K562 (cell line): ENCODE data around the gene PINK1. TPM values are rescaled to one million over a fixed set of nuclear protein-coding genes. Genes with fewer than 3 reads are reported as not detected.

Experiments
- ATAC-seq: fragments of 200-7000 bp; cut with Tn5 transposase; 3 replicates; pipeline ENCODE4 v1.9.1; 2020; ENCODE audit warnings: moderate library complexity
- BruUV-seq: library from RNA; stranded (reverse); fragments of 400-500 nt; replicated peaks from 2 replicates; lab custom pipeline; 2021; lab: Mats Ljungman, UMichigan
- CTCF ChIA-PET: fragments of 300-600 bp; formaldehyde crosslinking; extraction: SDS; loops from one replicate; lab custom pipeline; 2021; ENCODE audit warnings: low intra/inter-chr PET ratio; lab: Yijun Ruan, JAX
- POLR2A ChIA-PET: fragments of 300-600, 350-650 bp; sonication (Branson Sonifier 250); formaldehyde crosslinking; extraction: SDS; loops from one replicate; lab custom pipeline; 2021; ENCODE audit warnings: antibody characterized with exemption, inconsistent platforms; lab: Yijun Ruan, JAX
- DNase-seq, 4 experiments: peaks; one replicate each; pipeline versions ENCODE4 v3.0.0 to v3.0.0-alpha.2; 2011 to 2018; ENCODE audit warnings: low spot score in 3 of 4, mixed read lengths in 3 of 4; ENCODE audit errors: extremely low read depth in 1 of 4
- FAIRE-seq: peaks from 2 replicates; lab custom pipeline; 2011; peaks lifted over from hg19 to GRCh38; lab: Jason Lieb, UNC
- H2AFZ ChIP-seq: 2 replicates; pipeline ENCODE4 v1.6.0; 2011; ENCODE audit warnings: low read depth, low read length, control low read depth, inconsistent platforms
- H3K27ac ChIP-seq: fragments of 200-600 bp; 3 replicates; pipeline ENCODE4 v1.8.0; 2011; ENCODE audit warnings: low read depth, mild to moderate bottlenecking, control low read depth, inconsistent platforms, low read length, moderate library complexity, mixed read lengths; ENCODE audit errors: extremely low read depth
- H3K27me3 ChIP-seq, 2 experiments: fragments of 300-600 bp in 1 of 2; 2 replicates in 1 of 2; 3 replicates in 1 of 2; pipeline versions ENCODE4 v1.6.0 to v1.8.0; 2011; ENCODE audit warnings: inconsistent platforms in 2 of 2, low read length in 2 of 2, mild to moderate bottlenecking in 1 of 2, mixed read lengths in 1 of 2, moderate library complexity in 1 of 2; ENCODE audit not compliant: control insufficient read depth in 2 of 2, insufficient read depth in 2 of 2
- H3K36me3 ChIP-seq: fragments of 300-600 bp; 3 replicates; pipeline ENCODE4 v1.8.0; 2011; ENCODE audit warnings: mild to moderate bottlenecking, low read length, inconsistent platforms; ENCODE audit not compliant: control insufficient read depth, insufficient read depth
- H3K4me1 ChIP-seq, 2 experiments: fragments of 200-600 bp in 1 of 2; replicated peaks in 1 of 2; 2 replicates in 1 of 2; 3 replicates in 1 of 2; pipeline versions ENCODE4 v1.5.1 to v1.8.0; 2011; ENCODE audit warnings: inconsistent platforms in 2 of 2, low read length in 2 of 2, mild to moderate bottlenecking in 1 of 2, mixed read lengths in 1 of 2, moderate library complexity in 1 of 2; ENCODE audit not compliant: control insufficient read depth in 2 of 2, insufficient read depth in 2 of 2
- H3K4me2 ChIP-seq: 2 replicates; pipeline ENCODE4 v1.6.1; 2011; ENCODE audit warnings: low read length, control low read depth, inconsistent platforms, mixed read lengths; ENCODE audit not compliant: insufficient read depth
- H3K4me3 ChIP-seq: fragments of 200-600 bp; sonication (generic), shearing (Covaris generic); 2 replicates; pipeline ENCODE4 v1.5.1; 2016; ENCODE audit warnings: control low read depth, inconsistent platforms
- H3K79me2 ChIP-seq: fragments of 200-600 bp; 3 replicates; pipeline ENCODE4 v1.8.0; 2011; ENCODE audit warnings: low read length, inconsistent platforms; ENCODE audit not compliant: control insufficient read depth, insufficient read depth
- H3K9ac ChIP-seq, 2 experiments: 2 replicates each; pipeline versions ENCODE4 v1.6.0 to v1.6.1; 2011; ENCODE audit warnings: low read depth in 2 of 2, low read length in 2 of 2, control low read depth in 1 of 2, inconsistent platforms in 1 of 2, mild to moderate bottlenecking in 1 of 2, mixed read lengths in 1 of 2; ENCODE audit not compliant: insufficient read depth in 1 of 2
- H3K9me1 ChIP-seq: one replicate; pipeline ENCODE4 v1.6.0; 2011; ENCODE audit warnings: inconsistent platforms, mild to moderate bottlenecking, low read length, moderate library complexity; ENCODE audit not compliant: control insufficient read depth, insufficient read depth
- H3K9me3 ChIP-seq: replicated peaks from 2 replicates; pipeline ENCODE4 v1.5.1; 2011; ENCODE audit warnings: low read depth, low read length, inconsistent platforms; ENCODE audit not compliant: control insufficient read depth, insufficient read depth
- H4K20me1 ChIP-seq: replicated peaks from 2 replicates; pipeline ENCODE4 v1.6.1; 2011; ENCODE audit warnings: low read length, inconsistent platforms, mixed read lengths; ENCODE audit not compliant: control insufficient read depth, insufficient read depth
- ADNP ChIP-seq: fragments of 200-800 bp; sonication (Bioruptor generic); IDR thresholded peaks from 2 replicates; pipeline ENCODE4 v1.6.1; 2016; ENCODE audit warnings: missing genetic modification characterization, missing compliant biosample characterization
- ARNT ChIP-seq, 2 experiments: fragments of 450-650 bp; IDR thresholded peaks; 2 replicates each; pipeline ENCODE4 v1.6.1; 2016; ENCODE audit warnings: mild to moderate bottlenecking in 1 of 2
- BCOR ChIP-seq: fragments of 450-650 bp; IDR thresholded peaks from 2 replicates; pipeline ENCODE4 v1.6.1; 2016
- CBFB ChIP-seq: sonication (generic); formaldehyde crosslinking; IDR thresholded peaks from 2 replicates; pipeline ENCODE4 v1.4.0; 2020; ENCODE audit warnings: mild to moderate bottlenecking, missing genetic modification reagents
- CBX1 ChIP-seq: sonication (generic); IDR thresholded peaks from 2 replicates; pipeline ENCODE4 v1.6.1; 2016; ENCODE audit warnings: antibody characterized with exemption, low read depth, mild to moderate bottlenecking
- HDAC2 ChIP-seq: fragments of 450-650 bp; IDR thresholded peaks from 2 replicates; pipeline ENCODE4 v1.6.1; 2016; ENCODE audit warnings: mild to moderate bottlenecking
- HNRNPLL ChIP-seq: fragments of 200-400 bp; formaldehyde crosslinking; IDR thresholded peaks from 2 replicates; pipeline ENCODE4 v1.6.1; 2017; ENCODE audit warnings: low read length, low read depth, mild to moderate bottlenecking; ENCODE audit not compliant: poor library complexity, severe bottlenecking
- KLF16 ChIP-seq: IDR thresholded peaks from 2 replicates; pipeline ENCODE4 v1.6.1; 2016; ENCODE audit warnings: antibody characterized with exemption
- MAZ ChIP-seq, 2 experiments: fragments of 450-650 bp in 1 of 2; sonication (generic) in 1 of 2; formaldehyde crosslinking; IDR thresholded peaks in 1 of 2; conservative IDR thresholded peaks in 1 of 2; 2 replicates each; pipeline versions ENCODE4 v1.4.0 to v1.5.0; 2020; ENCODE audit warnings: mild to moderate bottlenecking in 1 of 2, missing genetic modification reagents in 1 of 2
- NRF1 ChIP-seq, 2 experiments: fragments of 450-650 bp; IDR thresholded peaks in 1 of 2; conservative IDR thresholded peaks in 1 of 2; 2 replicates each; pipeline ENCODE4 v1.6.1; 2014; ENCODE audit warnings: mild to moderate bottlenecking in 2 of 2
- PHB ChIP-seq: fragments of 250-450 bp; sonication (Bioruptor Pico); IDR thresholded peaks from 2 replicates; pipeline ENCODE4 v1.5.0; 2021
- RB1 ChIP-seq: fragments of 450-650 bp; IDR thresholded peaks from 2 replicates; pipeline ENCODE4 v1.6.1; 2017; ENCODE audit warnings: low read depth, mild to moderate bottlenecking
- SNRNP70 ChIP-seq: fragments of 200-400 bp; formaldehyde crosslinking; optimal IDR thresholded peaks from 2 replicates; pipeline ENCODE3; 2017; ENCODE audit warnings: low read depth, low read length
- SRSF1 ChIP-seq: fragments of 200-400 bp; formaldehyde crosslinking; IDR thresholded peaks from 2 replicates; pipeline ENCODE4 v1.6.1; 2017; ENCODE audit warnings: mild to moderate bottlenecking, low read depth, low read length, moderate library complexity
- ZKSCAN1 ChIP-seq: fragments of 150-350 bp; IDR thresholded peaks from 2 replicates; pipeline ENCODE4 v1.6.1; 2016; ENCODE audit warnings: low read depth, low read length
- ZNF143 ChIP-seq: sonication (generic); formaldehyde crosslinking; IDR thresholded peaks from 2 replicates; pipeline ENCODE4 v1.9.0; 2022; ENCODE audit warnings: mild to moderate bottlenecking, missing genetic modification reagents
- ZNF165 ChIP-seq: fragments of 250-450 bp; sonication (Bioruptor Pico); IDR thresholded peaks from 2 replicates; pipeline ENCODE4 v1.4.0; 2020; ENCODE audit warnings: borderline replicate concordance
- ZNF695 ChIP-seq: fragments of 450-650 bp; formaldehyde crosslinking; IDR thresholded peaks from 2 replicates; pipeline ENCODE4 v1.4.0; 2020; ENCODE audit warnings: mild to moderate bottlenecking, moderate library complexity
- WGBS: fragments of 100-300 bp; shearing (Covaris generic); methylation state at CpG from one replicate; pipeline ENCODE4 v1.1.6; 2016; ENCODE audit warnings: low coverage, mixed read lengths; ENCODE audit not compliant: insufficient coverage; ENCODE audit errors: missing lambda C conversion rate; 5-methylcytosine and 5-hydroxymethylcytosine counted together
- in situ Hi-C: fragments of 300-500 bp; cut with MboI; formaldehyde crosslinking; loops from 4 replicates; pipeline ENCODE4 v1.15.0; 2018; ENCODE audit warnings: inconsistent platforms, mixed read lengths
- intact Hi-C: fragments of 100-400 bp; cut with micrococcal nuclease; formaldehyde crosslinking; loops from 2 replicates; pipeline ENCODE4 v1.14.2; 2022
- polyA plus RNA-seq, 8 experiments: library from polyadenylated mRNA; depleted of rRNA in 4 of 8; stranded (reverse) in 5 of 8; unstranded in 3 of 8; fragments of >200 nt; fragmentation: Nextera tagmentation in 2 of 8; fragmentation: Illumina TruSeq in 1 of 8; extraction: Ambion mirVana in 2 of 8; extraction: Trizol in 1 of 8; gene quantifications; 2 replicates each; pipeline versions ENCODE4 v1.2.1 to v1.2.3, GENCODE V29; 2011 to 2014; ENCODE audit warnings: inconsistent platforms in 1 of 8, missing spikeins in 1 of 8
- total RNA-seq, 7 experiments: library from RNA; depleted of rRNA in 6 of 7; stranded (reverse); fragments of >200 nt in 6 of 7; fragmentation: Illumina TruSeq in 2 of 7; extraction: Trizol in 2 of 7; gene quantifications; 2 replicates each; pipeline versions ENCODE4 v1.2.1 to v1.2.3, GENCODE V29; 2011 to 2021; ENCODE audit warnings: low replicate concordance in 1 of 7
- TF ChIP-seq, protein P1 (sequence below): fragments of 250-450 bp; sonication (Bioruptor Pico); IDR thresholded peaks from 2 replicates; pipeline ENCODE4 v1.8.0; 2022; ENCODE audit warnings: inconsistent platforms, mild to moderate bottlenecking, moderate library complexity, borderline replicate concordance
- TF ChIP-seq, protein P2 (sequence below): sonication (generic); formaldehyde crosslinking; IDR thresholded peaks from 2 replicates; pipeline ENCODE4 v1.8.1; 2023; ENCODE audit warnings: mild to moderate bottlenecking, missing genetic modification reagents
- TF ChIP-seq, protein P3 (sequence below): sonication (generic); formaldehyde crosslinking; IDR thresholded peaks from 2 replicates; pipeline ENCODE4 v1.8.0; 2023; ENCODE audit warnings: mild to moderate bottlenecking, missing genetic modification reagents

PINK1 gene
- total and polyA plus RNA-seq, 9 of the 15 experiments (the other 6 are each of a cell fraction or from before 2014, with no cell fraction given), result 1.5 to 11.3 (median 6.8) TPM

DNA sequence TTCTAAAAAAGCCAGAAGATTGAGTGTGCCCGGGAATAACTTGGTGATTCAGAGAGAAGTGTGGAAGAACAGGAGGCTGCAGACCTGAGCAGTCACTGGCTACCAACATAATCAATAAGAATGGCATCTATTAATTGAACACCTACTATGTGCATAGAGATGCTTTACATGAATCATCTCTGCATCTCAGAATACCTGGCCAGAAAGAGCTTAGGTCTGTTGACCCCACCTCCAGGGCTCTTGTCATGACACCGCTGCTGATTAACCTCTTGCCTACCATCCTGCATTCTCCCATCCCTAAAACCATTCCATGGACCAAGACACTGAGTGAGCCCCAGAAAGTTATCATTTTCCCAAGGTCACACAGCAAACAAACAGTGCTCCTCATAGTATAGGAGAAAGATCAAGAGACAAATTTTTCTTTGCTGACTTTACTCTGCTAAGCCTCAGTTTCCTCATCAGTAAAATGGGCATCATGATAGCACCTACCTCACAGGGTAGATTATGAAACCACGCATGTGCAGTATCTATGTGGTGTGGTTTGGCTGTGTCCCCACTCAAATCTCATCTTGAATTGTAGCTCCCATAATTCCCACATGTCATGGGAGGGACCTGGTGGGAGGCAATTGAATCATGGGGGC lies 16.3 kb upstream of the PINK1 start:
- POLR2A ChIA-PET, result interaction anchor here (1.2 to 1.3 kb wide), 2 partner anchors 15 to 21 kb away, joined by 3 to 4 read pairs; no protein-coding TSS in a partner anchor
- H3K27me3 ChIP-seq, result peaks cover 2 to 19% of the 10 kb centered on the region in 2 experiments; a peak in 3 of 5 replicates
- in situ Hi-C loops (no loop called here), intact Hi-C loops (no loop called here)
- H3K79me2 ChIP-seq, result no peaks in the 10 kb centered on the region
- H3K4me1 ChIP-seq, result peaks cover 2 to 6% of the 10 kb centered on the region in 2 experiments; a peak in 2 of 5 replicates
- no peaks in the 10 kb centered on the region for H3K36me3 ChIP-seq
- no peak overlapping the region for H3K4me3 ChIP-seq
- 19% methylated on average over 3 of the region's 3 CpGs for WGBS
- FAIRE-seq, result no peak
- H4K20me1 ChIP-seq, result no peaks in the 10 kb centered on the region
- BruUV-seq, result no TSS peak
- no peak for ATAC-seq
- H3K9me1 ChIP-seq, result no peaks in the 10 kb centered on the region
- CTCF ChIA-PET, result no interaction called here
- no peak overlapping the region for H2AFZ ChIP-seq
- H3K4me2 ChIP-seq, result no peak overlapping the region
- H3K9ac ChIP-seq, result no peak overlapping the region
- no peak overlapping the region for H3K27ac ChIP-seq
- no peaks in the 10 kb centered on the region for H3K9me3 ChIP-seq
- no peak for DNase-seq
- TF ChIP-seq HDAC2, result peak; percentile 90
- TF ChIP-seq SNRNP70, result no peak
- no peak for TF ChIP-seq ZNF143 (CRISPR knock-in tag)
- TF ChIP-seq HNRNPLL, result no peak
- TF ChIP-seq, protein P1, sequence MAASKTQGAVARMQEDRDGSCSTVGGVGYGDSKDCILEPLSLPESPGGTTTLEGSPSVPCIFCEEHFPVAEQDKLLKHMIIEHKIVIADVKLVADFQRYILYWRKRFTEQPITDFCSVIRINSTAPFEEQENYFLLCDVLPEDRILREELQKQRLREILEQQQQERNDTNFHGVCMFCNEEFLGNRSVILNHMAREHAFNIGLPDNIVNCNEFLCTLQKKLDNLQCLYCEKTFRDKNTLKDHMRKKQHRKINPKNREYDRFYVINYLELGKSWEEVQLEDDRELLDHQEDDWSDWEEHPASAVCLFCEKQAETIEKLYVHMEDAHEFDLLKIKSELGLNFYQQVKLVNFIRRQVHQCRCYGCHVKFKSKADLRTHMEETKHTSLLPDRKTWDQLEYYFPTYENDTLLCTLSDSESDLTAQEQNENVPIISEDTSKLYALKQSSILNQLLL (CRISPR knock-in tag), result no peak
- TF ChIP-seq, protein P2, sequence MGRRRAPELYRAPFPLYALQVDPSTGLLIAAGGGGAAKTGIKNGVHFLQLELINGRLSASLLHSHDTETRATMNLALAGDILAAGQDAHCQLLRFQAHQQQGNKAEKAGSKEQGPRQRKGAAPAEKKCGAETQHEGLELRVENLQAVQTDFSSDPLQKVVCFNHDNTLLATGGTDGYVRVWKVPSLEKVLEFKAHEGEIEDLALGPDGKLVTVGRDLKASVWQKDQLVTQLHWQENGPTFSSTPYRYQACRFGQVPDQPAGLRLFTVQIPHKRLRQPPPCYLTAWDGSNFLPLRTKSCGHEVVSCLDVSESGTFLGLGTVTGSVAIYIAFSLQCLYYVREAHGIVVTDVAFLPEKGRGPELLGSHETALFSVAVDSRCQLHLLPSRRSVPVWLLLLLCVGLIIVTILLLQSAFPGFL (CRISPR knock-in tag), result no peak
- TF ChIP-seq RB1, result no peak
- no peak for TF ChIP-seq KLF16
- TF ChIP-seq, protein P3, sequence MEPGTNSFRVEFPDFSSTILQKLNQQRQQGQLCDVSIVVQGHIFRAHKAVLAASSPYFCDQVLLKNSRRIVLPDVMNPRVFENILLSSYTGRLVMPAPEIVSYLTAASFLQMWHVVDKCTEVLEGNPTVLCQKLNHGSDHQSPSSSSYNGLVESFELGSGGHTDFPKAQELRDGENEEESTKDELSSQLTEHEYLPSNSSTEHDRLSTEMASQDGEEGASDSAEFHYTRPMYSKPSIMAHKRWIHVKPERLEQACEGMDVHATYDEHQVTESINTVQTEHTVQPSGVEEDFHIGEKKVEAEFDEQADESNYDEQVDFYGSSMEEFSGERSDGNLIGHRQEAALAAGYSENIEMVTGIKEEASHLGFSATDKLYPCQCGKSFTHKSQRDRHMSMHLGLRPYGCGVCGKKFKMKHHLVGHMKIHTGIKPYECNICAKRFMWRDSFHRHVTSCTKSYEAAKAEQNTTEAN (CRISPR knock-in tag), result no peak
- TF ChIP-seq BCOR, result peak; percentile 98
- peak; percentile 50; the same call in 1 of the 2 replicates for TF ChIP-seq ZKSCAN1
- TF ChIP-seq CBX1, result peak; percentile 75; the same call in 1 of the 2 replicates
- no peak for TF ChIP-seq CBFB (CRISPR knock-in tag)
- no peak for TF ChIP-seq ZNF695 (CRISPR knock-in tag)
- no peak for TF ChIP-seq MAZ (CRISPR knock-in tag; conservative IDR thresholded peaks at IDR 0.05 in 1 of 2, IDR thresholded peaks at IDR 0.05 in 1 of 2)
- no peak for TF ChIP-seq PHB
- TF ChIP-seq ADNP (tag), result peak; percentile 88
- 0 out of 4 replicates have a peak, but pooled peaks of 1 of the 2 experiments have one; percentile 31 for TF ChIP-seq NRF1 (conservative IDR thresholded peaks at IDR 0.05 in 1 of 2, IDR thresholded peaks at IDR 0.05 in 1 of 2)
- TF ChIP-seq SRSF1, result no peak
- TF ChIP-seq ZNF165 (CRISPR knock-in tag), result no peak
- no peak for TF ChIP-seq ARNT (IDR thresholded peaks at IDR 0.05)
